Measurements from ENCODE around the gene CFH. TPM values are rescaled to one million over a fixed set of nuclear protein-coding genes. Genes with fewer than 3 reads are reported as not detected.

The CFH gene
- total RNA-seq, 1 donor from 2014 or later: 252 TPM

- H3K36me3 Mint-ChIP-seq (ENCODE audit: unreplicated experiment): peaks cover under 1% of the 10 kb centered on the region
- H3K27ac Mint-ChIP-seq (ENCODE audit: unreplicated experiment): peak overlapping the region; percentile 91
- DNase-seq (ENCODE audit: extremely low spot score, unreplicated experiment): no peak
- no peaks in the 10 kb centered on the region for H3K9me3 Mint-ChIP-seq (ENCODE audit: unreplicated experiment)
- peaks cover 24% of the 10 kb centered on the region for H3K4me1 Mint-ChIP-seq (ENCODE audit: unreplicated experiment)
- TF ChIP-seq, protein P1, sequence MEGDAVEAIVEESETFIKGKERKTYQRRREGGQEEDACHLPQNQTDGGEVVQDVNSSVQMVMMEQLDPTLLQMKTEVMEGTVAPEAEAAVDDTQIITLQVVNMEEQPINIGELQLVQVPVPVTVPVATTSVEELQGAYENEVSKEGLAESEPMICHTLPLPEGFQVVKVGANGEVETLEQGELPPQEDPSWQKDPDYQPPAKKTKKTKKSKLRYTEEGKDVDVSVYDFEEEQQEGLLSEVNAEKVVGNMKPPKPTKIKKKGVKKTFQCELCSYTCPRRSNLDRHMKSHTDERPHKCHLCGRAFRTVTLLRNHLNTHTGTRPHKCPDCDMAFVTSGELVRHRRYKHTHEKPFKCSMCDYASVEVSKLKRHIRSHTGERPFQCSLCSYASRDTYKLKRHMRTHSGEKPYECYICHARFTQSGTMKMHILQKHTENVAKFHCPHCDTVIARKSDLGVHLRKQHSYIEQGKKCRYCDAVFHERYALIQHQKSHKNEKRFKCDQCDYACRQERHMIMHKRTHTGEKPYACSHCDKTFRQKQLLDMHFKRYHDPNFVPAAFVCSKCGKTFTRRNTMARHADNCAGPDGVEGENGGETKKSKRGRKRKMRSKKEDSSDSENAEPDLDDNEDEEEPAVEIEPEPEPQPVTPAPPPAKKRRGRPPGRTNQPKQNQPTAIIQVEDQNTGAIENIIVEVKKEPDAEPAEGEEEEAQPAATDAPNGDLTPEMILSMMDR (IDR thresholded peaks at IDR 0.05): no peak
- peaks cover 3% of the 10 kb centered on the region for H3K27me3 Mint-ChIP-seq (ENCODE audit: unreplicated experiment)
- H3K4me3 Mint-ChIP-seq (ENCODE audit: unreplicated experiment): peak overlapping the region; percentile 98
Measured at GRCh38 chr1:196609370-196609737, 42.5 kb upstream of the CFH start.

DNA sequence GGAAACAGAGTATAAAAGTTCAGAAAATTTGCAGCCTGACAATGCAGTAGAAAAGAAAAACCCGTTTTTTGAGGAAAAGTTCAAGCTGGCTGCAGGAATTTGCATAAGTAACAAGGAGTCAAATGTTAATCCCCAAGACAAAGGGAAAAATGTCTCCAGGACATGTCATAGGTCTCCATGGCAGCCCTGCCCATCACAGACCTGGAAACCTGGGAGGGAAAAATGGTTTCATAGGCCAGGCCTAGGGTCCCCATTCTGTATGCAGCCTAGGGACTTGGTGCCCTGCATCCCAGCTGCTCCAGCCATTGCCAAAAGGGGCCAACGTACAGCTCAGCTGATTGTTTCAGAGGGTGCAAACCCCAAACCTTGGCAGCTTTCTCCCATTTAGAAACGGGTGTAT lies 40.0 kb upstream of the CFH start:
- peaks cover 8% of the 10 kb centered on the region for H3K4me1 Mint-ChIP-seq (ENCODE audit: unreplicated experiment)
- DNase-seq (ENCODE audit: extremely low spot score, unreplicated experiment): no peak

GRCh38 chr1:196619721-196620120 lies 32.1 kb upstream of the CFH start:
- no peak for DNase-seq (ENCODE audit: extremely low spot score, unreplicated experiment)
- peaks cover 2% of the 10 kb centered on the region for H3K27me3 Mint-ChIP-seq (ENCODE audit: unreplicated experiment)
- no peak overlapping the region for H3K27ac Mint-ChIP-seq (ENCODE audit: unreplicated experiment)
- TF ChIP-seq, protein P1 (IDR thresholded peaks at IDR 0.05): no peak
- H3K4me1 Mint-ChIP-seq (ENCODE audit: unreplicated experiment): no peaks in the 10 kb centered on the region
- no peak overlapping the region for H3K4me3 Mint-ChIP-seq (ENCODE audit: unreplicated experiment)
- H3K36me3 Mint-ChIP-seq (ENCODE audit: unreplicated experiment): no peaks in the 10 kb centered on the region
- H3K9me3 Mint-ChIP-seq (ENCODE audit: unreplicated experiment): no peaks in the 10 kb centered on the region

More for the DNA sequence above, 40.0 kb upstream of the CFH start:
- no peak overlapping the region for H3K27ac Mint-ChIP-seq (ENCODE audit: unreplicated experiment)
- TF ChIP-seq, protein P1 (IDR thresholded peaks at IDR 0.05): no peak
- H3K27me3 Mint-ChIP-seq (ENCODE audit: unreplicated experiment): peaks cover 7% of the 10 kb centered on the region
- no peaks in the 10 kb centered on the region for H3K36me3 Mint-ChIP-seq (ENCODE audit: unreplicated experiment)
- H3K4me3 Mint-ChIP-seq (ENCODE audit: unreplicated experiment): no peak overlapping the region
- no peaks in the 10 kb centered on the region for H3K9me3 Mint-ChIP-seq (ENCODE audit: unreplicated experiment)

DNA sequence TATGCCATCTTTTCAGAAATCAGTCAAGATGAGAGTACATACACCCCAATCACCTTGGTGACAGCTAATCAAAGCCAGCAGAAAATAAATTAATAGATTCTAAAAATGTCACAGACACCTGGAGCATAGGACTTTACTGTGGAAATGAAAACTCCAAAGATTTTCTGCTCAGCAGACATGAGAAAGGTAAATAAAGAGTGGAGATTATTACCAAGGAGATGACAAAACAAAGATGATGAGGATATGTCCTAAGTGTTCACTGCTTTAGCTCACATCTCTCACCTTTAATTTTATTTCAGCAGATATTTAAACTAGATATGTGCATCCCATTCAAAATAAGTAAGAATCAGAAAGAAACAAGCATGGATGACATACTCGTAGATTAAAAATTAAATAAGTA lies 28.8 kb upstream of the CFH start:
- peaks cover 2% of the 10 kb centered on the region for H3K36me3 Mint-ChIP-seq (ENCODE audit: unreplicated experiment)
- H3K27ac Mint-ChIP-seq (ENCODE audit: unreplicated experiment): no peak overlapping the region
- TF ChIP-seq, protein P1 (IDR thresholded peaks at IDR 0.05): no peak
- DNase-seq (ENCODE audit: extremely low spot score, unreplicated experiment): no peak
- no peak overlapping the region for H3K4me3 Mint-ChIP-seq (ENCODE audit: unreplicated experiment)
- peaks cover 2% of the 10 kb centered on the region for H3K9me3 Mint-ChIP-seq (ENCODE audit: unreplicated experiment)
- H3K4me1 Mint-ChIP-seq (ENCODE audit: unreplicated experiment): no peaks in the 10 kb centered on the region
- H3K27me3 Mint-ChIP-seq (ENCODE audit: unreplicated experiment): no peaks in the 10 kb centered on the region

DNA sequence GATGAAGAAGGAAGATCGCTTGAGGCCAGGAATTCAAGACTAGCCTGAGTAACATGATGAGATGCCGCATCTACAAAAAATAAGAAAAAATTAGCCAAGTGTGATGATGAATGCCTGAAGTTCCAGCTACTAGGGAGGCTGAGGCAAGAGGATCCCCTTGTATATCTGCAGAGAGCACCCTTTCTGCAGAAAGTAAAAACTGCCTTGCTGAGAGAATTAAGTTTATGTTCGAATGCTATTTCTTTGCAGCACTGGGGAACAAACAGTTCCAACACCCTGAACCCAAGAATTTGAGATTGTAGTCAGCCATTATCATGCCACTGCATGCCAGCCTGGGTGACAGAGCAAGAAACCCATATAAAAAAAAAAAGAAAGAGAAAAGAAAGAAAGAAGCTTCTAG lies 23.0 kb upstream of the CFH start:
- TF ChIP-seq, protein P1 (IDR thresholded peaks at IDR 0.05): no peak
- Mint-ChIP-seq H3K27ac (ENCODE audit: unreplicated experiment) (no peak overlapping the region), H3K4me1 (ENCODE audit: unreplicated experiment) (no peaks in the 10 kb centered on the region), H3K4me3 (ENCODE audit: unreplicated experiment) (no peak overlapping the region), H3K9me3 (ENCODE audit: unreplicated experiment) (peaks cover 17% of the 10 kb centered on the region), H3K36me3 (ENCODE audit: unreplicated experiment) (peaks cover 13% of the 10 kb centered on the region), H3K27me3 (ENCODE audit: unreplicated experiment) (no peaks in the 10 kb centered on the region)
- DNase-seq (ENCODE audit: extremely low spot score, unreplicated experiment): no peak
